GM19463 (cell line): ENCODE data around the gene PHLDB3.

Experiments used
- ATAC-seq: cut with Tn5 transposase; IDR thresholded peaks from one replicate; pipeline ENCODE4 v1.9.1; 2021; ENCODE audit warnings: mild to moderate bottlenecking, moderate library complexity; ENCODE audit not compliant: unreplicated experiment

PHLDB3 gene

DNA sequence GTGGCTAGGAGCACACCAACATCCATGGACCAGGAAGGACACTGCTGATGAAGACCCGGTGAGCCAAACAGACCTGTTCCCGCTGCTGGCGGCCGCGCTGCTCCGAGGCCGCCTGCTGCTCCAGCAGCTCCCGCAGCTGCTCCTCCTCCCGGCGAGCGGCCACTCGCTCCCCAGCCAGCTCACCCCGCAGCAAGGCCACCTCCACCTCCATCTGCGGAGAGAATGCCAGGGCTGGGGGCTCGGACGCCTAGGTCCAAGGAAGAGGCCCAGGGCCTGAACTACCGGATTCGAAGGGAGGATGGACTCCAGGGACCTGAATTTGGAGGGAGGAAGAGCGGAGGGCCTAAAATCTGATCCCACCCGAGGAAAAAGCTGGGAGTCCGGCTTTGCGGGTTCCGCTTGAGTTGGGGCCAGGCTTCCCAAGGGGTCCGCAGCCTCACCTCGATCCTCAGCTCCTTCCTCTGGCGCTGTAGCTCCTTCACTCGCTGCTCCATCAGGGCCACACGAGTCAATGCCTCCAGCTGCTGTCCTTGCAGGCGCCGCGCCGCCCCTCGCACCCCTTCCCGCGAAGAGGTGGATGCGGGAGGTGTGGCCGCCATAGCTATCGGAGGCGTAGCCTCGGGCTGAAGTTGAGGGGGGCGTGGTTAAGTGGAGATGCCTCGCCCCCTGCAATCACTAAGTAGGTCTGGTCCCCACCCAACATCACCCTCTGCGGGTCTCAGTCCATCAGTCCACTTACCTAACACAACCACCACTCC, 2.7 kb downstream of the PHLDB3 start:
- no peak for ATAC-seq

- ATAC-seq: no peak
These were observed 5.5 kb downstream of the PHLDB3 start for GRCh38 chr19:43499042-43499441.

DNA sequence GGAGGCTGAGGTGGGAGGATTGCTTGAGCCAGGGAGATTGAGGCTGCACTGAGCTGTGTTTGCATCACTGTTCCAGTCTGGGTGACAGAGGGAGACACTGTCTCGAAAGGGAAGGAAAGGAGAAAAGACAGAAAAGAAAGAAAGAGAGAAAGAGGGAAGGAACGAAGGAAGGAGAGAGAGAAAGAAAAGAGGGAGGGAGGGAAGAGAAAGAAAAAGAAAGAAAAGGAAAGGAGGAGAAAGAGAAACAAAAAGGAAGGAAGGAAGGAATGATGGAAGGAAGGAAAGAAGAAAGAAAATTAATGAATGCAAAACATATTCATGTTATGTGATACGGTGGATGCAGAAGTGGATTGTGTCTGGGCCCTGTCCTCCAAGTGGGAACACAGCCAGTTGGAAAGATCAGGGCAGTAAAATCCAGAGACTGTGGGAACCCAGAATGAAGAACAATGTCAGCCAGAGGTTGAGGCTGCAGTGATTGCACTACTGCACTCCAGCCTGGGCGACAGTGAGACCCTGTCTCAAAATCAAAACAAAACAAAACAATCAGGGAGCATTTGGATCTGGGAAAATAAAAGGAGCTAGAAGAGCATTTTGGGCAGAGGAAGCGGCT, 6.2 kb downstream of the PHLDB3 start:
- no peak for ATAC-seq

DNA sequence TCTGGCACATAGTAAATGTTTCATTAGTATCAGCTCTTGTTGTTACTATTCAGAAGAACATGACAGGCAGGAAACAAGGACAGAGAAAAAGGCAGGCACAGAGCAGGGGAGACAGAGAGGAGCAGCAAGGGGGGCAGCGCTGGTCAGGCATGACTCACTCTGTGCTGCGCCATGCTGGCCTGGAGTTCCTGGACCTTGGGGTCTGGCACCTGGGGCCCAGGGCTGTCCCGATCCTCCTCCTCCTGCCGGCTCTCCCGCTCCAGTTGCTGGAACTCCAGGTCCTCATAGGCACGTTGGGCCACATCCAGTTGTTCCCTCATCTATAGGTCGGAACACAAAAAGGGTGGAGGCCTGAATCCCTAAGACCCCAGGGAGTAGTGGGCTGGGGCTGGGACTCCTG, 7.6 kb downstream of the PHLDB3 start:
- no peak for ATAC-seq

GRCh38 chr19:43495082-43495481, 9.5 kb downstream of the PHLDB3 start:
- ATAC-seq: no peak

- no peak for ATAC-seq
These were observed 13.8 kb downstream of the PHLDB3 start for GRCh38 chr19:43490759-43491158.

DNA sequence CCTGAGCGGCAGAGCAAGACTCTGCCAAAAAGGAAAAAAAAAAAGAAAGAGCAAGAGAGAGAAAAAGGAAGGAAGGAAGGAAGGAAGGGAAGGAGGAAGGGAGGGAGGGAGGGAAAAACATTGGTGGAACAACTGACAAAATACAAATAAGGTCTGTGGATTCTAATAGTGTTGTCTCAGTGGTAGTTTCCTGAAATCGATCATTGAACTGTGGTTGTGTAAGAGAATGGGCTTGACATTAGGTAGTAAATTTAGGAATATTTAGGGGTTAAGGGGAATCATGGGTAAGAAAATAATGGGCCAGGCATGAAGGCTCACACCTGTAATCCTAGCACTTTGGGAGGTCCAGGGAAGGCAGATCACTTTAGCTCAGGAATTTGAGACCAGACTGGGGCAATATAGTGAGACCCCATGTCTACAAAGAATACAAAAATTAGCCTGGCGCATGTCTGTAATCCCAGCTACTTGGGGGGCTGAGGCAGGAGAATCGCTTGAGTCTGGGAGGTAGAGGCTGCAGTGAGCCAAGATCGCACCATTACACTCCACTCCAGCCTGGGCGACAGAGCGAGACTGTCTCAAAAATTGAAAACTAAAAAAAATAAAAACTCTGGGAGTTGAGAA, 14.5 kb downstream of the PHLDB3 start:
- no peak for ATAC-seq

DNA sequence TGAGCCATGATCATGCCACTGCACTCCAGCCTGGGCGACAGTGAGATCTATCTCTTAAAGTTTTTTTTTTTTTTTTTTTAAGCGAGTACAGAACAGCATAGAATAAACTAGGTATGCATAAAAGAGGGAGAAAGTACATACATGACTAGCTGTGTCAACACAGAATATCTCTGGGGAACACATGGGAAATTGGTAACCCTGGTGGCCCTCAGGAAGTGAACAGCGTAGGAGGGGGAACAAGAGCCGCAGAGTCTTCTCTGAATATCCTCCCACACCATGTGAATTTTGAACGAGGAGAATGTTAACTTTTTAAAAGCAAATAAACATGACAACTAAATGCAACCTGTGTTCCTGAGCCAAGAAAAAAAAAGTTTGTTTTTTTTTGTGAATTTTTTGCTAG, 15.2 kb downstream of the PHLDB3 start:
- ATAC-seq: no peak

DNA sequence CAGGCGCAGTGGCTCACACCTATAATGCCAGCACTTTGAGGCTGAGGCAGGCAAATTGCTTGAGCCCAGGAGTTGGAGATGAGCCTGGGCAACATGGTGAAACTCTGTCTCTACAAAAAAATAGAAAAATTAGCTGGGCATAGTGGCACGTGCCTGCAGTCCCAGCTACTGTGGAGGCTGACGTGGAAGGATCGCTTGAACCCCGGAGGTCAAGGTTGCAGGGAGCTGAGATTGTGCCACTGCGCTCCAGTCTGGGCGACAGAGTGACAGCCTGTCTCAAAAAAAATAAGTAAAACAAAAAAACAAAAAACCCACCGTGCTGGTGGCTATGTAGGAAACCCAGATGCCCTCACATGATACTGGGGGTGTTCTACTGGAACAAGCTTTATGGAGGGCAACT, 16.4 kb downstream of the PHLDB3 start:
- ATAC-seq: no peak

DNA sequence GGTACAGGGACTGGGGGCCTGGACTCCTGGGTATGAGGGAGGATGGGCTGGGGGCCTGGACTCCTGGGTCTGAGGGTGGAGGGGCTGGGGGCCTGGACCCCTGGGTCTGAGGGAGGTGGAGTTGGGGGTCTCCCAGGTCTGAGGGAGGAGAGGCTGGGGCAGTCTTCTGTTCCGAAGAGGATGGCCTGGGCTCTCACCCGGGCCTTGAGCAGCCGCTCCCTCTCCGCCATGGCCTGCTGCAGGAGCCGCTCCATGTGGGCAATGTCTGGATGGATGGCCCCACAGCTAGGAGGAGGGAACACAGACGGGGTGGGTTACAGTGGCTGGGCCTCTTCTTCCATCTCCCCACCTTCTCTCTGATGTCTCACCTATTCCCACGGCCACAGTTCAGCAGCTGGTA, 18.1 kb downstream of the PHLDB3 start:
- ATAC-seq: no peak

DNA sequence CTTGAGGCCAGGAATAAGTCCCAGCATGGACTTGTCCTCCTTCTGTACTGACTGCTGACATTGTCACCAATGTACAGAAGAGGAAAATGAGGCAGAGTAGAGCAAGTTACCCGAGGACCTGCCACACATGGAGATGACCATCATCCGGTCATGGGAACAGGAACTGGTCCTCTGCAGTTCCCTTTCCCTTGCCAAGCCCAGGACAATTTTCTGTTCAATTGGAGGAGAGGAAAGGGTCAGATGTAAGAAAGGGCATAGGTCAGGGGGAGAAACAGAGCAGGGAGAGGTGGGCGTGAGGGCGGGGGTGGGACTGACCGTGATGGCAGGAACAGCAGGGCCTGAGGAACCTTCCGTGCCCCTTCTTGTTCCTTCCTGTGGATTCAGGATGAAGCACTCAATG, 18.6 kb downstream of the PHLDB3 start:
- ATAC-seq: no peak

DNA sequence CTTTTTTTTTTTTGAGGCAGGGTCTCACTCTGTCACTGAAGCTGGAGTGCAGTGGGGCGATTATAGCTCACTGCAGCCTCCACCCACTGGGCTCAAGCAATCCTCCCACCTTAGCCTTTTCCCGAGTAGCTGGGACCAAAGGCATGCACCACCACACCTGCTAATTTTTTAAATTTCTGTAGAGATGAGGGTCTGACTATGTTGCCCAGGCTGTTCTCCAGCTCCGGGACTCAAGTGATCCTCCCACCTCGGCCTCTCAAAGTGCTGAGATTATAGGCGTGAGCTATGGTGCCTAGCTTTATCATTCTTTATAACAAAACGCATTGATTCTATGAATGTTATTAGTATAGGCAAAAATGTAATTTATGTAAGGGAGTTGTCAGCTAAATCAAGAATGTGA, 21.3 kb downstream of the PHLDB3 start:
- ATAC-seq: no peak

DNA sequence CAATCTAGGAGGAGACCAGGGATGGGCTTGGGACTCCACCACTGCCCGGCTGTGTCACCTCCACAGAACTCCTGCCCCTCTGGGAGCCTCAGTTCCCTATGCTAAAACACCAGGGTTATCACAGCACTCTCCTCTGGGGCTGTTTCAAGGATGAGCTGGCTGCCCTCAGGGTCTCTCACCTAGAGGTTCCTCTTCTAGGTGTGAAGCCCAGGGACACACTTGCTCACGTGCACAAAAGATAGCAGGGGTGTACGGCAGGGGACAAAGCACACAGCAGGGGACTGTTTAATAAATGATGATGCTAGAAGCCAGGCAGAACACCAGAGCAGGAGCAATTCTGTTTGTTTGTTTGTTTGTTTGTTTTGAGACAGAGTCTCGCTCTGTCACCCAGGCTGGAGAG, 22.4 kb downstream of the PHLDB3 start:
- ATAC-seq: no peak

- ATAC-seq: no peak
These were observed 22.8 kb downstream of the PHLDB3 start for GRCh38 chr19:43481701-43482100.

- no peak for ATAC-seq
These were observed 24.0 kb downstream of the PHLDB3 start for GRCh38 chr19:43480574-43480973.

GRCh38 chr19:43479961-43480561, 24.5 kb downstream of the PHLDB3 start:
- ATAC-seq: no peak

- ATAC-seq: no peak
These were observed 25.3 kb downstream of the PHLDB3 start for GRCh38 chr19:43479226-43479625.

GRCh38 chr19:43478323-43478722, 26.2 kb downstream of the PHLDB3 start:
- no peak for ATAC-seq

GRCh38 chr19:43476606-43477005, 27.9 kb downstream of the PHLDB3 start:
- no peak for ATAC-seq

DNA sequence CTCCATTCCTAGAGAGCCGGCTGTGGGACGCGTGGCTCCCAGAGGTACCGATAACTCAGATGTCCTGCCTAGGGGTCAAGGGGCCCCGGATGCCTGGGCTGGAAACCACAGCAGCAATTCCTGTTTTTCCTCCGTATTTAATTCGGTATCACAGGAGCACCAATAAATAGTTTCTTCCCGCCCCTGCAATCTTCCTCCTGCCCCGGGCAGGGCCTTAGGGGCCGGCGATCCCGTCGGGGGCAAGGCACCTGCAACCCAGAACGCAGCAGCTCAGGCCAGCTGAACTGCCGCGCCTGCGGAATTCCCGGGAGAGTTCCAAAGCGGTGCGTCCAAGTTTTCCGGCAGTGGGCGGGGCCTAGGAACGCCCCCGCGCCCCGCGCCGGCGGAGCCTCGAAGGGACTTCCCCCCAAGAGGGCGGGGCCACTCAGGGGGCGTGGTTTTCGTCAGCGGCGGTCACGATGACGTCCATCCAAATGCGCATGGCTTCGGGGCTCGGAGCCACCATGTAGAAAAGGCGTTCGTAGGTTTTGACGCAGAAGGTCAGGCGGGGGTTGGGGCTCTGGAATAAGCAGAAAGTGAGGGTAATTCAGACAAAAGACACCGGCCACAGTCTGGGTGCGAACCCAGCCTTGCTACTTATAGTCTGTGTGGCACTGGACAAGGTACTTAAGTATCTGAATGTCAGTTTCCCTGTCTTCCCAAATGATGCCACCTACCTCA, 29.4 kb downstream of the PHLDB3 start:
- ATAC-seq: no peak

DNA sequence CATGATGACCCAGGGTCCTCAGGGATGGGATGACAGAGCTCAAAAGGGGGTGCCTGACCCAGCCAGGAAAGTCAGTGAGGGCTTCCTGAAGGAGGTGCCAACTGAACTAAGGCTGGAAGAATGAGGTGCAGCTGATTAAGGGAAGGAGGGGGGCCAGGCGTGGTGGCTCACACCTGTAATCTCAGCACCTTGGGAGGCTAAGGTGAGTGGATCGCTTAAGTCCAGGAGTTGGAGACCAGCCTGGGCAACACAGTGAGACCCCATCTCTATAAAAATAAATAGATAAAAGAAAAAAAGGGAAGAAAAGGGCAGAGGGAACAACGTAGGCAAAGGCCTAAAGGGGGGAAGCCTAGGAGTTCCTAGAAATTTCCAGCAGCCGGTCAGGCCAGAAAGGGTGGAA, 30.1 kb downstream of the PHLDB3 start:
- no peak for ATAC-seq
